CD14-positive monocyte (primary cell): Measurements from ENCODE around the gene TXNRD1. TPM values are rescaled to one million over a fixed set of nuclear protein-coding genes. Genes with fewer than 3 reads are reported as not detected.

ENCODE experiments used
- DNase-seq, 3 donors: peaks; one replicate each; pipeline ENCODE4 v3.0.0-alpha.2; 2011 to 2022
- H2AFZ ChIP-seq: 2 replicates; pipeline ENCODE4 v1.6.0; 2012; ENCODE audit warnings: mild to moderate bottlenecking, low read depth, low read length, inconsistent platforms; ENCODE audit not compliant: insufficient read depth, poor library complexity, severe bottlenecking
- H3K27ac ChIP-seq, 2 donors: 1 replicate in 1 of 2; 2 replicates in 1 of 2; pipeline ENCODE4 v1.5.1; 2012 to 2013; ENCODE audit warnings: low read length in 2 of 2, control low read depth in 1 of 2, inconsistent platforms in 1 of 2, low read depth in 1 of 2, mild to moderate bottlenecking in 1 of 2
- H3K27me3 ChIP-seq, 2 donors: one replicate each; pipeline versions ENCODE4 v1.6.0 to v1.6.1; 2011 to 2013; ENCODE audit warnings: low read length in 2 of 2; ENCODE audit not compliant: control insufficient read depth in 2 of 2, insufficient read depth in 2 of 2
- H3K36me3 ChIP-seq, 2 donors: replicated peaks in 1 of 2; 1 replicate in 1 of 2; 2 replicates in 1 of 2; pipeline versions ENCODE4 v1.5.1 to v1.6.1; 2012 to 2013; ENCODE audit warnings: low read length in 2 of 2, control low read depth in 1 of 2, inconsistent platforms in 1 of 2, mild to moderate bottlenecking in 1 of 2; ENCODE audit not compliant: insufficient read depth in 2 of 2, control insufficient read depth in 1 of 2
- H3K4me1 ChIP-seq, 2 donors: 1 replicate in 1 of 2; 2 replicates in 1 of 2; pipeline versions ENCODE4 v1.5.1 to v1.6.1; 2012 to 2013; ENCODE audit warnings: low read length in 2 of 2, control low read depth in 1 of 2, inconsistent platforms in 1 of 2, mild to moderate bottlenecking in 1 of 2, moderate library complexity in 1 of 2; ENCODE audit not compliant: insufficient read depth in 2 of 2, control insufficient read depth in 1 of 2
- H3K4me2 ChIP-seq: replicated peaks from 2 replicates; pipeline ENCODE3; 2012; ENCODE audit warnings: low read length, moderate library complexity, mild to moderate bottlenecking; ENCODE audit not compliant: poor library complexity, severe bottlenecking; ENCODE audit errors: extremely low read depth
- H3K4me3 ChIP-seq, 3 experiments: fragments of 200-600 bp in 1 of 3; sonication (generic) in 1 of 3; replicated peaks in 1 of 3; 1 replicate in 2 of 3; 2 replicates in 1 of 3; pipeline ENCODE4 v1.5.1; 2011 to 2013; ENCODE audit warnings: low read length in 3 of 3, mild to moderate bottlenecking in 3 of 3, control low read depth in 2 of 3, low read depth in 2 of 3, inconsistent platforms in 1 of 3, moderate library complexity in 1 of 3
- H3K79me2 ChIP-seq: 2 replicates; pipeline ENCODE4 v1.6.0; 2012; ENCODE audit warnings: mild to moderate bottlenecking, control low read depth, inconsistent platforms, low read length, moderate library complexity; ENCODE audit not compliant: insufficient read depth
- H3K9ac ChIP-seq: 2 replicates; pipeline ENCODE4 v1.6.0; 2017; ENCODE audit warnings: low read length, mild to moderate bottlenecking; ENCODE audit not compliant: insufficient read depth, poor library complexity, severe bottlenecking
- H3K9me3 ChIP-seq, 2 donors: replicated peaks in 1 of 2; 1 replicate in 1 of 2; 2 replicates in 1 of 2; pipeline versions ENCODE4 v1.5.1 to v1.6.1; 2012 to 2013; ENCODE audit warnings: low read length in 2 of 2, control low read depth in 1 of 2; ENCODE audit not compliant: control insufficient read depth in 1 of 2, insufficient read depth in 1 of 2
- H4K20me1 ChIP-seq: 2 replicates; pipeline ENCODE4 v1.6.0; 2012; ENCODE audit warnings: mild to moderate bottlenecking, low read length, control low read depth, moderate library complexity; ENCODE audit not compliant: insufficient read depth
- H3K27ac Mint-ChIP-seq, 7 donors: one replicate each; pipeline ENCODE4 v1.8.0; 2020; ENCODE audit warnings: mild to moderate bottlenecking in 7 of 7, mixed read lengths in 7 of 7, moderate library complexity in 6 of 7, inconsistent platforms in 2 of 7
- H3K27me3 Mint-ChIP-seq, 3 donors: one replicate each; pipeline ENCODE4 v1.8.0; 2021 to 2022; ENCODE audit warnings: low read depth in 3 of 3, mild to moderate bottlenecking in 3 of 3, mixed read lengths in 3 of 3, moderate library complexity in 3 of 3, inconsistent platforms in 1 of 3
- H3K36me3 Mint-ChIP-seq, 2 donors: one replicate each; pipeline ENCODE4 v1.8.0; 2020; ENCODE audit warnings: mixed read lengths in 2 of 2, inconsistent platforms in 1 of 2, mild to moderate bottlenecking in 1 of 2
- H3K4me1 Mint-ChIP-seq: one replicate; pipeline ENCODE4 v1.8.0; 2020; ENCODE audit warnings: mild to moderate bottlenecking, mixed read lengths
- H3K4me3 Mint-ChIP-seq, 2 donors: one replicate each; pipeline ENCODE4 v1.8.0; 2020; ENCODE audit warnings: mild to moderate bottlenecking in 2 of 2, mixed read lengths in 2 of 2, moderate library complexity in 1 of 2
- H3K9me3 Mint-ChIP-seq, 7 donors: one replicate each; pipeline ENCODE4 v1.8.0; 2020 to 2022; ENCODE audit warnings: mixed read lengths in 7 of 7, mild to moderate bottlenecking in 6 of 7, moderate library complexity in 6 of 7, inconsistent platforms in 2 of 7
- CTCF ChIP-seq: fragments of 200-600 bp; IDR thresholded peaks from one replicate; pipeline ENCODE4 v1.8.0; 2022; ENCODE audit warnings: antibody characterized with exemption, mild to moderate bottlenecking
- WGBS: methylation state at CpG from one replicate; pipeline ENCODE4 v1.1.5; 2013; ENCODE audit warnings: missing lambda C conversion rate; ENCODE audit not compliant: insufficient coverage; 5-methylcytosine and 5-hydroxymethylcytosine counted together
- intact Hi-C, 2 donors: fragments of 100-400 bp; cut with micrococcal nuclease; formaldehyde crosslinking; loops; one replicate each; pipeline versions ENCODE4 v1.15.0 to v1.15.1; 2023
- polyA plus RNA-seq, 3 donors: library from polyadenylated mRNA; depleted of rRNA in 1 of 3; unstranded in 2 of 3; stranded (reverse) in 1 of 3; fragments of 300-500 nt in 2 of 3; fragments of >200 nt in 1 of 3; fragmentation: Illumina TruSeq in 2 of 3; gene quantifications; 1 replicate in 2 of 3; 2 replicates in 1 of 3; pipeline ENCODE4 v1.2.3, GENCODE V29; 2012 to 2021

The TXNRD1 gene
- polyA plus RNA-seq, 3 donors, result 26.9 to 46.1 (median 29.2) TPM

GRCh38 chr12:104181313-104181712 lies 34.3 kb upstream of the TXNRD1 start:
- Mint-ChIP-seq H3K27me3 (peaks cover 0 to 2% (median 0%) of the 10 kb centered on the region in 3 donors), H3K27ac (no peak overlapping the region), H3K4me3 (no peak overlapping the region), H3K36me3 (no peaks in the 10 kb centered on the region), H3K4me1 (peaks cover 17% of the 10 kb centered on the region), H3K9me3 (peaks cover 7 to 17% (median 11%) of the 10 kb centered on the region in 7 donors)
- no peak for DNase-seq
- no peak for TF ChIP-seq CTCF
- Histone ChIP-seq H3K27me3 (no peaks in the 10 kb centered on the region), H3K79me2 (no peaks in the 10 kb centered on the region), H3K9ac (no peak overlapping the region), H3K9me3 (peaks cover 7 to 20% of the 10 kb centered on the region in 2 donors), H3K4me3 (no peak overlapping the region), H3K4me1 (peaks cover 13 to 16% of the 10 kb centered on the region in 2 donors), H3K4me2 (no peak overlapping the region), H2AFZ (no peak overlapping the region), H4K20me1 (no peaks in the 10 kb centered on the region), H3K27ac (no peak overlapping the region), H3K36me3 (no peaks in the 10 kb centered on the region)
- WGBS, result 96% methylated on average over 4 of the region's 4 CpGs
- intact Hi-C loops, result no loop called here

- H4K20me1 ChIP-seq, result no peaks in the 10 kb centered on the region
- Mint-ChIP-seq H3K4me3 (no peak overlapping the region), H3K4me1 (peaks cover 15% of the 10 kb centered on the region)
These were observed 33.4 kb upstream of the TXNRD1 start for GRCh38 chr12:104182144-104182543.

More at GRCh38 chr12:104182144-104182543, 33.4 kb upstream of the TXNRD1 start:
- Histone ChIP-seq H3K79me2 (no peaks in the 10 kb centered on the region), H3K27ac (no peak overlapping the region), H3K27me3 (no peaks in the 10 kb centered on the region), H3K4me1 (peaks cover 13 to 14% of the 10 kb centered on the region in 2 donors), H3K36me3 (no peaks in the 10 kb centered on the region), H3K9me3 (peaks cover 7 to 20% of the 10 kb centered on the region in 2 donors), H3K4me3 (no peak overlapping the region), H3K9ac (no peak overlapping the region), H3K4me2 (no peak overlapping the region), H2AFZ (no peak overlapping the region)
- Mint-ChIP-seq H3K9me3 (peaks cover 7 to 17% (median 11%) of the 10 kb centered on the region in 7 donors), H3K27ac (no peak overlapping the region), H3K36me3 (no peaks in the 10 kb centered on the region), H3K27me3 (peaks cover 0 to 2% (median 0%) of the 10 kb centered on the region in 3 donors)
- WGBS, result 92% methylated on average over 1 of the region's 4 CpGs
- intact Hi-C loops, result no loop called here
- DNase-seq, result no peak
- no peak for TF ChIP-seq CTCF
